DMS 273 (cell line): ENCODE results near the gene KIF26B.
"Not testable (repeated sequence)": the region's sequence is repeated elsewhere in the genome, so short reads cannot be mapped to it uniquely, and the experiment has no call there.

Source experiments
- DNase-seq: peaks from one replicate; lab custom pipeline; 2025; ENCODE audit not compliant: unreplicated experiment; lab: John Stamatoyannopoulos, UW

Gene KIF26B

GRCh38 chr1:245687152-245687635, 532.4 kb downstream of the KIF26B start:
- DNase-seq = no peak

- DNase-seq = peak; percentile 64
Observed at GRCh38 chr1:245687636-245688535, 533.1 kb downstream of the KIF26B start.

- DNase-seq = no peak
Observed at GRCh38 chr1:245688536-245689453, 534.0 kb downstream of the KIF26B start.

- no peak for DNase-seq
Observed at GRCh38 chr1:245690156-245690690, 535.4 kb downstream of the KIF26B start.

GRCh38 chr1:245690946-245691541, 536.3 kb downstream of the KIF26B start:
- DNase-seq = no peak

- DNase-seq = no peak
Observed at GRCh38 chr1:245691897-245692296, 537.1 kb downstream of the KIF26B start.

GRCh38 chr1:245692318-245692717, 537.5 kb downstream of the KIF26B start:
- no peak for DNase-seq

GRCh38 chr1:245693116-245693793, 538.5 kb downstream of the KIF26B start:
- DNase-seq = no peak

- DNase-seq = no peak
Observed at GRCh38 chr1:245693941-245694752, 539.4 kb downstream of the KIF26B start.

GRCh38 chr1:245694753-245695195, 540.0 kb downstream of the KIF26B start:
- no peak for DNase-seq

- no peak for DNase-seq
Observed at GRCh38 chr1:245695211-245695610, 540.4 kb downstream of the KIF26B start.

GRCh38 chr1:245695701-245696100, 540.9 kb downstream of the KIF26B start:
- not testable (repeated sequence) for DNase-seq

GRCh38 chr1:245698116-245698515, 543.3 kb downstream of the KIF26B start:
- DNase-seq = no peak

GRCh38 chr1:245698860-245699259, 544.1 kb downstream of the KIF26B start:
- peak; percentile 11 for DNase-seq

GRCh38 chr1:245700631-245701030, 545.8 kb downstream of the KIF26B start:
- no peak for DNase-seq

GRCh38 chr1:245701631-245702030, 546.8 kb downstream of the KIF26B start:
- no peak for DNase-seq

GRCh38 chr1:245702346-245702745, 547.6 kb downstream of the KIF26B start:
- no peak for DNase-seq

GRCh38 chr1:245704341-245704740, 549.6 kb downstream of the KIF26B start:
- no peak for DNase-seq

- DNase-seq = no peak
Observed at GRCh38 chr1:245704765-245705164, 550.0 kb downstream of the KIF26B start.
